GM23338 (cell line): ENCODE data around the gene PIK3C2A. TPM values are rescaled to one million over a fixed set of nuclear protein-coding genes. Genes with fewer than 3 reads are reported as not detected.
"Not testable (repeated sequence)": the region's sequence is repeated elsewhere in the genome, so short reads cannot be mapped to it uniquely, and the experiment has no call there.

Experiments
- ATAC-seq: fragments of 200-7000 bp; cut with Tn5 transposase; 3 replicates; pipeline ENCODE4 v1.9.1; 2020
- DNase-seq: peaks from one replicate; pipeline ENCODE4 v3.0.0-alpha.2; 2015; ENCODE audit warnings: low spot score
- H2AFZ ChIP-seq: fragments of 200-600 bp; sonication (generic); 2 replicates; pipeline ENCODE4 v1.8.0; 2016; ENCODE audit warnings: antibody characterized with exemption, mild to moderate bottlenecking, moderate library complexity
- H3F3A ChIP-seq: fragments of 200-600 bp; sonication (generic); replicated peaks from 2 replicates; pipeline ENCODE4 v1.8.0; 2017; ENCODE audit warnings: antibody characterized with exemption, mixed run types, low read depth
- H3K27ac ChIP-seq: fragments of 200-600 bp; sonication (generic); 2 replicates; pipeline ENCODE4 v1.6.1; 2016; ENCODE audit warnings: low read depth
- H3K27me3 ChIP-seq: fragments of 200-600 bp; sonication (generic); 2 replicates; pipeline ENCODE4 v1.8.0; 2016; ENCODE audit warnings: mild to moderate bottlenecking, mixed run types, moderate library complexity; ENCODE audit not compliant: insufficient read depth
- H3K36me3 ChIP-seq: fragments of 200-600 bp; sonication (generic); 2 replicates; pipeline ENCODE4 v1.8.0; 2016; ENCODE audit warnings: mild to moderate bottlenecking; ENCODE audit not compliant: insufficient read depth
- H3K4me1 ChIP-seq: fragments of 200-600 bp; sonication (generic); 2 replicates; pipeline ENCODE4 v1.8.0; 2016; ENCODE audit warnings: mild to moderate bottlenecking, moderate library complexity; ENCODE audit not compliant: insufficient read depth
- H3K4me2 ChIP-seq: fragments of 200-600 bp; sonication (generic); 2 replicates; pipeline ENCODE4 v1.7.1; 2017; ENCODE audit warnings: mixed run types
- H3K4me3 ChIP-seq: fragments of 200-600 bp; sonication (generic); 2 replicates; pipeline ENCODE4 v1.6.1; 2016; ENCODE audit warnings: mixed run types
- H3K79me2 ChIP-seq: fragments of 200-600 bp; sonication (generic); replicated peaks from 2 replicates; pipeline ENCODE4 v1.8.0; 2017; ENCODE audit warnings: mild to moderate bottlenecking; ENCODE audit not compliant: insufficient read depth
- H3K9me2 ChIP-seq: fragments of 200-600 bp; sonication (generic); 2 replicates; pipeline ENCODE4 v1.8.0; 2017; ENCODE audit not compliant: insufficient read depth
- H4K20me1 ChIP-seq: fragments of 200-600 bp; sonication (generic); replicated peaks from 2 replicates; pipeline ENCODE4 v1.8.0; 2017; ENCODE audit warnings: mild to moderate bottlenecking; ENCODE audit not compliant: insufficient read depth
- H3K27ac Mint-ChIP-seq: 2 replicates; pipeline ENCODE4 v1.8.0; 2020; ENCODE audit warnings: inconsistent platforms, mild to moderate bottlenecking, moderate library complexity, mixed read lengths
- H3K27me3 Mint-ChIP-seq: 3 replicates; pipeline ENCODE4 v1.8.0; 2022; ENCODE audit warnings: low read depth, mild to moderate bottlenecking, moderate library complexity, mixed read lengths, inconsistent platforms; ENCODE audit not compliant: insufficient read depth, poor library complexity
- H3K36me3 Mint-ChIP-seq: 3 replicates; pipeline ENCODE4 v1.8.0; 2021; ENCODE audit warnings: low read depth, mild to moderate bottlenecking, inconsistent platforms, moderate library complexity, mixed read lengths
- H3K4me1 Mint-ChIP-seq: 3 replicates; pipeline ENCODE4 v1.8.0; 2020; ENCODE audit warnings: mild to moderate bottlenecking, inconsistent platforms, mixed read lengths
- H3K4me3 Mint-ChIP-seq: 3 replicates; pipeline ENCODE4 v1.8.0; 2021; ENCODE audit warnings: moderate library complexity, mild to moderate bottlenecking, inconsistent platforms, mixed read lengths
- H3K9me3 Mint-ChIP-seq: 3 replicates; pipeline ENCODE4 v1.8.0; 2020; ENCODE audit warnings: moderate library complexity, mild to moderate bottlenecking, inconsistent platforms, mixed read lengths
- EZH2 ChIP-seq: fragments of 200-600 bp; sonication (generic); IDR thresholded peaks from one replicate; pipeline ENCODE4 v1.8.0; 2017; ENCODE audit warnings: antibody characterized with exemption, mild to moderate bottlenecking, low read depth; ENCODE audit not compliant: unreplicated experiment
- STAT1 ChIP-seq: IDR thresholded peaks from one replicate; pipeline ENCODE4 v1.6.1; 2016; ENCODE audit warnings: antibody characterized with exemption; ENCODE audit not compliant: unreplicated experiment
- ZNF462 ChIP-seq: fragments of 250-450 bp; sonication (Bioruptor Pico); IDR thresholded peaks from 2 replicates; pipeline ENCODE4 v1.5.0; 2020; ENCODE audit warnings: mild to moderate bottlenecking, moderate library complexity
- polyA plus RNA-seq: library from polyadenylated mRNA; unstranded; fragments of >200 nt; fragmentation: Nextera tagmentation; extraction: Ambion mirVana; gene quantifications from 2 replicates; pipeline ENCODE4 v1.2.1, GENCODE V29; 2016
- total RNA-seq: library from RNA; depleted of rRNA; stranded (reverse); fragments of >200 nt; shearing (Covaris generic); gene quantifications from 2 replicates; pipeline ENCODE4 v1.2.3, GENCODE V29; 2014

Gene PIK3C2A
- total and polyA plus RNA-seq, 2 experiments from 2014 or later: 45.8 to 123 TPM

GRCh38 chr11:17250561-17251350, 43.0 kb upstream of the PIK3C2A start:
- no peak for ATAC-seq
- H3K27me3 Mint-ChIP-seq: peaks cover 3% of the 10 kb centered on the region
- H3K4me1 ChIP-seq: no peaks in the 10 kb centered on the region
- no peaks in the 10 kb centered on the region for H3K36me3 ChIP-seq
- no peaks in the 10 kb centered on the region for H3K79me2 ChIP-seq
- H3K4me3 ChIP-seq: no peak overlapping the region
- no peaks in the 10 kb centered on the region for H3K4me1 Mint-ChIP-seq
- no peak overlapping the region for H3K27ac Mint-ChIP-seq
- no peaks in the 10 kb centered on the region for H3F3A ChIP-seq
- no peaks in the 10 kb centered on the region for H3K36me3 Mint-ChIP-seq
- TF ChIP-seq EZH2: no peak
- no peak for TF ChIP-seq STAT1
- no peak overlapping the region for H3K27ac ChIP-seq
- H3K27me3 ChIP-seq: no peaks in the 10 kb centered on the region
- no peak overlapping the region for H3K4me2 ChIP-seq
- H3K9me3 Mint-ChIP-seq: no peaks in the 10 kb centered on the region
- no peak for DNase-seq
- H2AFZ ChIP-seq: no peak overlapping the region
- no peaks in the 10 kb centered on the region for H3K9me2 ChIP-seq
- H4K20me1 ChIP-seq: no peaks in the 10 kb centered on the region
- no peak overlapping the region for H3K4me3 Mint-ChIP-seq

GRCh38 chr11:17244046-17244445, 36.3 kb upstream of the PIK3C2A start:
- Mint-ChIP-seq H3K27ac (no peak overlapping the region), H3K27me3 (peaks cover 5% of the 10 kb centered on the region), H3K9me3 (no peaks in the 10 kb centered on the region), H3K36me3 (no peaks in the 10 kb centered on the region), H3K4me1 (no peaks in the 10 kb centered on the region), H3K4me3 (no peak overlapping the region)
- Histone ChIP-seq H3K4me3 (no peak overlapping the region), H3K36me3 (no peaks in the 10 kb centered on the region), H2AFZ (no peak overlapping the region), H3K4me2 (no peak overlapping the region), H3K27me3 (no peaks in the 10 kb centered on the region), H3K27ac (no peak overlapping the region), H3F3A (no peaks in the 10 kb centered on the region), H3K4me1 (no peaks in the 10 kb centered on the region), H4K20me1 (no peaks in the 10 kb centered on the region), H3K79me2 (no peaks in the 10 kb centered on the region), H3K9me2 (no peaks in the 10 kb centered on the region)
- TF ChIP-seq ZNF462 (CRISPR knock-in tag): no peak
- ATAC-seq: no peak
- no peak for DNase-seq

GRCh38 chr11:17242954-17243353, 35.2 kb upstream of the PIK3C2A start:
- DNase-seq, H3K27ac ChIP-seq, H3K4me2 ChIP-seq, H3K9me3 Mint-ChIP-seq, H3K36me3 Mint-ChIP-seq, H3K4me3 ChIP-seq, H3K4me3 Mint-ChIP-seq, H3K36me3 ChIP-seq, H4K20me1 ChIP-seq, H3K9me2 ChIP-seq, H3K79me2 ChIP-seq, ATAC-seq, H3K27me3 ChIP-seq, H3K27me3 Mint-ChIP-seq, H3K4me1 Mint-ChIP-seq, H3K4me1 ChIP-seq, H2AFZ ChIP-seq, H3F3A ChIP-seq, H3K27ac Mint-ChIP-seq: not testable (repeated sequence)
